Measurements from ENCODE around the gene FOXJ2.
"Not testable (repeated sequence)": the region's sequence is repeated elsewhere in the genome, so short reads cannot be mapped to it uniquely, and the experiment has no call there.

FOXJ2 gene

GRCh38 chr12:8018666-8019581 is 13.6 kb upstream of the FOXJ2 start:
- no peak overlapping the region for H3K4me3 ChIP-seq (ENCODE audit: low read depth, low read length)
- DNase-seq (ENCODE audit: low read depth), result peak; percentile 10
- TF ChIP-seq CTCF (IDR thresholded peaks at IDR 0.05; ENCODE audit: insufficient read depth, low read depth, low read length, missing control alignments), result no peak

GRCh38 chr12:8026291-8026900 is 6.1 kb upstream of the FOXJ2 start:
- TF ChIP-seq CTCF (IDR thresholded peaks at IDR 0.05; ENCODE audit: insufficient read depth, low read depth, low read length, missing control alignments), result no peak
- DNase-seq (ENCODE audit: low read depth), result peak; percentile 99
- H3K4me3 ChIP-seq (ENCODE audit: low read depth, low read length), result peak overlapping the region; percentile 91

GRCh38 chr12:8027856-8028255 is 4.7 kb upstream of the FOXJ2 start:
- no peak for DNase-seq (ENCODE audit: low read depth)
- H3K4me3 ChIP-seq (ENCODE audit: low read depth, low read length), result peak overlapping the region; percentile 91; the same call in 1 of the 2 replicates
- TF ChIP-seq CTCF (IDR thresholded peaks at IDR 0.05; ENCODE audit: insufficient read depth, low read depth, low read length, missing control alignments), result no peak

GRCh38 chr12:8028267-8028666 is 4.2 kb upstream of the FOXJ2 start:
- no peak overlapping the region for H3K4me3 ChIP-seq (ENCODE audit: low read depth, low read length)
- no peak for DNase-seq (ENCODE audit: low read depth)
- no peak for TF ChIP-seq CTCF (IDR thresholded peaks at IDR 0.05; ENCODE audit: insufficient read depth, low read depth, low read length, missing control alignments)

- no peak for TF ChIP-seq CTCF (IDR thresholded peaks at IDR 0.05; ENCODE audit: insufficient read depth, low read depth, low read length, missing control alignments)
- H3K4me3 ChIP-seq (ENCODE audit: low read depth, low read length), result no peak overlapping the region
- no peak for DNase-seq (ENCODE audit: low read depth)
These were observed 2.3 kb upstream of the FOXJ2 start for GRCh38 chr12:8030189-8030588.

GRCh38 chr12:8031017-8031416 is 1.5 kb upstream of the FOXJ2 start:
- DNase-seq (ENCODE audit: low read depth); H3K4me3 ChIP-seq (ENCODE audit: low read depth, low read length): not testable (repeated sequence)

GRCh38 chr12:8031872-8032241 is 659 bp upstream of the FOXJ2 start:
- peak overlapping the region; percentile 61 for H3K4me3 ChIP-seq (ENCODE audit: low read depth, low read length)
- no peak for DNase-seq (ENCODE audit: low read depth)
- no peak for TF ChIP-seq CTCF (IDR thresholded peaks at IDR 0.05; ENCODE audit: insufficient read depth, low read depth, low read length, missing control alignments)

Measured in GM12865 (cell line).